ENCODE data around the gene NRIP1.

The NRIP1 gene

DNA sequence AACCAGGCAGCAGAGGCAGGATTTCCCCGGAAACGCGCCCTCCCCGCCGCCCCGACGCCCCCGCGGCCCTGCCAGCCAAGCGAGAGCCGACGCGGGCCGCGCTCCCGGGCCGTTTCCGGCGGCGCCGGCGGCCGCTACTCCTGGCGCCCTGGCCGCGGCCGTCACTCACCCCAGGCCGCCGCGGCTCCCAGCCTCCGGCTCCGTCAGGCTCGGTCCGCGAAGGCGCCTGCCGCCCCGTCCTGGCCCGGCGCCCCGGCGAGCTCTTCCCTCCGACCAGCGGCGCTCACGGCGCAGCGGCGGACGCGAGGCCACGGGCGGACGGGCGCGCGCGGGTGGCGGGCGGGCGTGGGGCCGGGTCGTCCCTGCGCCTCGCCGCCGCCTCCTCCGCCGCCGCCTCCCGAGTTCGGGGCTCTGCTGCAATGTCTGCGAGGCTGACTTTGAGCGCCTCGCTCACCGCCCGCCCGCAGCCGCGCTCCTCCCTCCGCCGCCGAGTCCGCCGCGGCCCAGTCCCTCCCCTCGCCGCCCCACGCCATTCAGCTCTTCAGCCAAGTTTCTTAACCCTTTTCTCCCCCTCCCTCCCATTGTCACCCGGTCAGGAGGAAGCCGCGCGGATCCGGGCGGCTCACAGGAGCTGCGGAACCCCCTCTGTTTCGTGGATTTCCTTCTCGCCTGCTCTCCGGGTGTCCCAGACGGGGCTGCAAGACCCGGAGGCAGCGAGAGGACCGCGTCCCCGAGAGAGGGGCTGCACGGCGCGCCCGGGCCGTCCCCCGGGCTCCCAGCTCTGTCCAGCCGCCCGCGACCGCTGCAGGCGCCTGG, at the start of gene NRIP1:
Gene NRIP1, minus strand, starts transcription at position 425 of the 816 bp plus-strand sequence. CDS start 96,808 bp downstream, outside the sequence.
- DNase-seq = peak; percentile 85

DNA sequence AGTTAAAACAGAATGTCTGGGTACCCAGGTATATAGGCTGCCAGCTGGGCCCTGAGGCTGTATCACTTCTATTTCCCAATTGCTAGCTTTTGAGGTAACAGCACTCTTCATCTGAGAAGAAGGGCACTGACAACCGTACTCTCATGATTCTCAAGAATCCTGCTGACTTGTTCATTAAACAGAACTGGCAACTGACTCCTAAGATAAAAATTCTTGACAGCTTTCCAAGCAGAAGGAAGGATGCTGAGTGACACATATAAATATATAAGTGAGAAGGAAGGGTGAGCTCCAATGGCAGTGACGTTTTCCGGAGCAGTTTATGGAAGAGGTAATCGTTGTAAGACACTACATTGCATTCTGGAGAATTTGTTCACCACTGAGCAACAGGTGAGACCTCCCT, 48.1 kb upstream of the NRIP1 start:
- DNase-seq = no peak

- no peak for DNase-seq
These were observed 44.0 kb upstream of the NRIP1 start for GRCh38 chr21:15108801-15109200.

DNA sequence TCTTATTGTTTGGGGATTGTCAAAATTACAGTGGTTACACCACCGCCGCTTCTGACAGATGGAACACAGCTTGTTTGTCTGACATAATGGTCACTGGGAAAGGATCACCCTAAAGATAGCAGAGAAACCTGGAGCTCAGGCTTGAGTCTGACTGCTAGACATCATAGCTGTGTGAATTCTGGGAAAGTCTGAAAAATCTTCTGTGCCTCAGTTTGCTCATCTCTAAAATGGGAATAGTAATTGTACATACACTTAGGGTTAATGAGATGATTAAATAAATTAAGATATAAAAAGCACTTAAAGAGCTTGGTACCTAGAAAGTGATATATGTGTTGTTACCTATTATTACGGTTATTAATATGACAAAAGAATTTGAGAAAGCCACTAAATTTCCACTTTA, 39.7 kb upstream of the NRIP1 start:
- no peak for DNase-seq

DNA sequence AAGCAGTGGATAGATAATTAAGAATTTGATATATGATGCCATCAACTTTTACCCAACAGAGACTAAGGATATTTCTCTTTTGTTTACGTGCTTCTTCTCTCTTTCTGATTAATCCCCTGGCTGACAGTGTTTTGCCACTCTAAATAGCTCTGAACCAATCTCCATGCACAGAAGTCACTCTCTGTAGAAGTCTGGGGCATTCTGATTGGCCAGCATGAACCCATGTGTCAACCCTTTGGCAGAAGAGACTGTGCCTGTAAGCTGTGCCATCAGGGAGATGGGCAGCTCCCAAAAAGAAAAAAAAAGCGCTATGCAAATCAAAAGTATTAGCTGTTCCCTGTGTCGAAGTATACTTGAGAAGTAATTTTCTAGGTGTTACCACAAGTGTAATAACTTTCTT, 34.1 kb upstream of the NRIP1 start:
- DNase-seq = no peak

GRCh38 chr21:15098181-15098580, 33.4 kb upstream of the NRIP1 start:
- no peak for DNase-seq

- no peak for DNase-seq
These were observed 32.8 kb upstream of the NRIP1 start for GRCh38 chr21:15097580-15097979.

DNA sequence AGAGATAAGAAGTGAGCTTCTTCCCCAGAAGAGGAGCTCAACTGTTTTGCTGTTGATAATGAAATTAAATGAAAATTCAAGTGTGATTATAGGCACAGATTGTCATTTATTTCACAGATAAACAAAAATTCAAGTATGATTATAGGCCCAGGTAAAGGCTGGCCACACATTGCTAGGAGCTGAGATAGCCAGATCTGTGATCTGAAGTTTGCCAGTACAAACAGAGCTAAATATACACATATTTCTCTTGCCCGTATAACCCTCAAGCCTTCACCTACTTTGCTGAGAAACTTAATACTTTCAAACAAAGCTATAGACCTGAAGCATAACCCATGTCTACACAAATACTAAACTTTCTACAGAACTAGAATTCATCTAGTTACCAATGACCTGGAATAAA, 31.3 kb upstream of the NRIP1 start:
- no peak for DNase-seq

- no peak for DNase-seq
These were observed 30.5 kb upstream of the NRIP1 start for GRCh38 chr21:15095326-15095725.

DNA sequence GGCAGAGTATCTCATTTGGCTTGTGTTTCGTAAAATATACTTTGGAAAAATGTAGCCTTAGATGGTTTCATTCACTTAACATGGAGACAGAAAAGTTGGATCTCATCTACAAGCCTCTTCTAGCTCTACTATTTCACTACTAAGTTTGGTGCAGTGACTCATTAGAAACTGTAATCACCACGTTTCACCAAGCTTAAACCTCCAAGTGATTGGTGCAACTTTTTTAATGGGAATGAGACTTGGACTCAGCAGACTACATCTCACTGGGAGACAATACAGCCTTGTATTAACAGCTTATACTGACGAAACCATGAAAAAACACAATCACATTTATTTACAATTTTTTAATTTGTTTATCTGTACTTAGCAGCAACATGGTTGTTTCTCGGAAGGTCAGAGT, 29.9 kb upstream of the NRIP1 start:
- DNase-seq = no peak

- DNase-seq = no peak
These were observed 28.4 kb upstream of the NRIP1 start for GRCh38 chr21:15093216-15093615.

GRCh38 chr21:15092745-15093144, 27.9 kb upstream of the NRIP1 start:
- no peak for DNase-seq

DNA sequence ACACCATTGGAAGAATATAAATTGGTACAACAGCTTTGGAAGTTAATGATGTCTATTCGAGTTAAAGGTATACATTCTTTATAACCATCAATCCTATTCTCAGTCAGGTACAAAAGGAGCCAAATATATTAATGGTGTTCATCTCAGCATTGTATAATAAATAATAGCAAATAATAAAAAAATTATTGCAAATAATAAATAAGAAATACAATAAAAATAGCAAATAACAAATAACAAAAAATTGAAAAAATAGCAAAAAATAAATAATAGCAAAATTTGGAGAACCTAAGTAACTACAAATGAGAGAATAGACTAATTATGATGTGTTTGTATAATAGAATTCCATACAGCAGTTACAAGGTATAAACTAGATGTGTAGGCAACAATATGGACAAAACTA, 25.6 kb upstream of the NRIP1 start:
- no peak for DNase-seq

DNA sequence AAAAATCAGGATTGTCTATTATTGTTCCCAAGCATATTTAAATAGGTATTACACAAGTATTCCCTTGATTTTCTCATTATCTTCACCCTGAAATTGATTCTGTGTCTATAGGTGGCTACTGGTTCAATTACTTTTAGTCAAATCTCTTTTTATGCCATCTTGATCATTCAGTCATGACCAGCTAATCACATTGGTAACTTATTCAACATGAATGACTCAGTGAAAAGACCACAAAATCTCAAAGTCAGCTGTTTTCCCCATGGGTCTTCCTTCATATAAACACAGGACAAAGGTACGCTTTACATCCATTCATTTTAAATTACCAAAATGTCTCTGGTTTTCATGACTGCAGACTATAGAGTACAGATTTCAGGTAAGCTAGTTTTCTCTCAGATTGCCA, 23.7 kb upstream of the NRIP1 start:
- DNase-seq = no peak

GRCh38 chr21:15084668-15085067, 19.9 kb upstream of the NRIP1 start:
- no peak for DNase-seq

DNA sequence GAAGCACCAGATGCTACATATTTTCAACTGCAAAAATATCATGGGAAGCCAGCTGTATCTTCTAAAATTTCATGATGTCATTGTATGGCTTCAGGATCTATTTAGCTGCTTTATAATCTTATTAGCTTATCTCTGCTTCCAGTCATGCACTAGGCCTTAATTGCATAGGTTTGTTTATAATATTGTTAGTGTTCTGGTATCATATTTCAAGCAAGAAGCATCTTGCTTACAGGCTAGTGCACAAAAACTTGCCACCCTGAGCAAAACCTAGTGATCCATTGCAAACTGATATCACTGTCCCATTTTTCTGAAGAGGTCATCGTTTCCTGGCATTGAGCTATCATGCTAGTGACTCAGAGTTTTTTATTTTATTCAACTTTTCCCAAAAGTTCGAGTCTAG, 15.7 kb upstream of the NRIP1 start:
- no peak for DNase-seq

DNA sequence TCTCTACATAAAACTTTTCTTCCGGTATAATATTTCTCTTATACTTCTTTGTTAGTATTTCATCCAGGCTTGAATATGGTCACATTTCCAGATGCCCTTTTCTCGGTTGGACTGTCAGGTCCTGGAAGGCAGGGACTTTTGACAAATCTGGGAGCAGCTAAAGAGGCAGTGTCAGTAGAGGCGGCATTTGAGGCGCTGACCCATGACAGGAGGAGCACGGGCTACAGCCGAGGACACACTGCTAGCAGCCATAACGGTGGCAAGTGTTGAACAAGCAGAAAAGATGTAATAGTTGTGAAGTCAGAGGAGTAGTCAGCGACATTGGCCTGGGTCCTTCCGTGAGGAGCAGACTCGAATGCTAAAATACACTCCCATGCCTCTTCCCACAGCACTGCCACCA, 14.5 kb upstream of the NRIP1 start:
- no peak for DNase-seq

DNA sequence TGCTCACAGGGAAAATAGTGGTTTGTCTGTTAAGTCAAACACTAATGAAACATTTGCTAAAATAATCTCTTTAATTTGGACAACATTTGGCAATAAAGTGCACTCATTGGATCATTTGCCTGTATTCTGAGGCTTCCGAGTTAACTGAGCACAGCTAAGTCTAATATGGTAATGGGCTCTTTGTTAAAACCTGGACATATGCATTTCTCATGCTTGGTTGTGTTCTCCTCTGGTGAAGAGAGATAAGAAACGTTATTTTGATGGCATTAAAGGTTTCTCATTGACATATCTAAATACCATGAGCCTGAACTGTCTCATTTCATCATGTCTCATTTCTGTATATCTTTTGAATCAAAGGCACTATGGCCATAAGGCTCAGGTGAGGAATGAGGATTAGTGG, 13.4 kb upstream of the NRIP1 start:
- DNase-seq = no peak

- DNase-seq = no peak
These were observed 12.8 kb upstream of the NRIP1 start for GRCh38 chr21:15077529-15078145.

GRCh38 chr21:15076730-15077129, 11.9 kb upstream of the NRIP1 start:
- no peak for DNase-seq

DNA sequence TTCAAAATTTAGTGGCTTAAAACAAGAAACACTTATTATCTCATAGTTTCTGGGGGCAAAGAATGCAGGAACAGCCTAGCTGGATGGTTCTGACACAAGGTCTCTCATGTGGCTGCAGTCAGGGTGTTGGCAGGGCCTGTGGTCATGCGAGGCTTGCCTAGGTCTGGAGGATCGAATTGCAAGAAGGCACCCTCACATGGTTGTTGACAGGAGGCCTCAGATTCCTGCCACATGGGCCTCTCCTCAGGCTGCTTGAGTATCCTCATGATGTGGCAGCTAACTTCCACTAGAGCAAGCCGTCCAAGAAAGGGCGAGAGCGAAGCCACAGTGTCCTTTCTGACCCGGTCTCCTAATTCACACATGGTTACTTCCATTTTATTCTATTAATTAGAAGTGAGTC, 6.2 kb upstream of the NRIP1 start:
- no peak for DNase-seq

GRCh38 chr21:15066123-15066575, 1.3 kb upstream of the NRIP1 start:
- DNase-seq = no peak

GRCh38 chr21:15065392-15066122, 757 bp upstream of the NRIP1 start:
- DNase-seq = peak; percentile 80
